Calu3 (cell line): ENCODE results near the gene SLC19A2. TPM values are rescaled to one million over a fixed set of nuclear protein-coding genes. Genes with fewer than 3 reads are reported as not detected.
A peak's percentile ranks its signal among the peaks of the same experiment; 100 is the strongest.

Experiments used
- BruUV-seq: library from RNA; stranded (reverse); fragments of 400-500 nt; replicated peaks from 2 replicates; lab custom pipeline; 2021; lab: Mats Ljungman, UMichigan
- CTCF ChIA-PET: fragments of 300-600 bp; sonication (Branson Sonifier 250); formaldehyde crosslinking; loops from one replicate; lab custom pipeline; 2022; ENCODE audit warnings: antibody characterized with exemption; lab: Charles Lee
- DNase-seq: peaks from one replicate; pipeline ENCODE4 v3.0.0; 2022
- H3K27ac Mint-ChIP-seq: one replicate; pipeline ENCODE4 v1.8.0; 2022; ENCODE audit warnings: mixed read lengths; ENCODE audit not compliant: unreplicated experiment
- H3K27me3 Mint-ChIP-seq: one replicate; pipeline ENCODE4 v1.8.0; 2022; ENCODE audit warnings: mixed read lengths; ENCODE audit not compliant: unreplicated experiment
- H3K36me3 Mint-ChIP-seq: one replicate; pipeline ENCODE4 v1.8.0; 2022; ENCODE audit warnings: mild to moderate bottlenecking, moderate library complexity, mixed read lengths; ENCODE audit not compliant: insufficient read depth, unreplicated experiment
- H3K4me1 Mint-ChIP-seq: one replicate; pipeline ENCODE4 v1.8.0; 2022; ENCODE audit warnings: mild to moderate bottlenecking, low read depth, mixed read lengths; ENCODE audit not compliant: unreplicated experiment
- H3K4me3 Mint-ChIP-seq: one replicate; pipeline ENCODE4 v1.8.0; 2022; ENCODE audit warnings: mild to moderate bottlenecking, low read depth, moderate library complexity, mixed read lengths; ENCODE audit not compliant: unreplicated experiment
- H3K9me3 Mint-ChIP-seq: one replicate; pipeline ENCODE4 v1.8.0; 2022; ENCODE audit warnings: low read depth, mixed read lengths; ENCODE audit not compliant: unreplicated experiment
- CTCF ChIP-seq: fragments of 200-600 bp; IDR thresholded peaks from one replicate; pipeline ENCODE4 v1.8.0; 2022; ENCODE audit warnings: antibody characterized with exemption; ENCODE audit not compliant: unreplicated experiment
- intact Hi-C: fragments of 100-400 bp; cut with micrococcal nuclease; formaldehyde crosslinking; loops from one replicate; pipeline ENCODE4 v1.10.0; 2022; ENCODE audit not compliant: unreplicated experiment
- total RNA-seq: library from RNA; stranded (reverse); gene quantifications from 2 replicates; pipeline ENCODE4 v1.2.3, GENCODE V29; 2022

The SLC19A2 gene
- total RNA-seq, 1 experiment from 2014 or later, result 22.0 TPM

DNA sequence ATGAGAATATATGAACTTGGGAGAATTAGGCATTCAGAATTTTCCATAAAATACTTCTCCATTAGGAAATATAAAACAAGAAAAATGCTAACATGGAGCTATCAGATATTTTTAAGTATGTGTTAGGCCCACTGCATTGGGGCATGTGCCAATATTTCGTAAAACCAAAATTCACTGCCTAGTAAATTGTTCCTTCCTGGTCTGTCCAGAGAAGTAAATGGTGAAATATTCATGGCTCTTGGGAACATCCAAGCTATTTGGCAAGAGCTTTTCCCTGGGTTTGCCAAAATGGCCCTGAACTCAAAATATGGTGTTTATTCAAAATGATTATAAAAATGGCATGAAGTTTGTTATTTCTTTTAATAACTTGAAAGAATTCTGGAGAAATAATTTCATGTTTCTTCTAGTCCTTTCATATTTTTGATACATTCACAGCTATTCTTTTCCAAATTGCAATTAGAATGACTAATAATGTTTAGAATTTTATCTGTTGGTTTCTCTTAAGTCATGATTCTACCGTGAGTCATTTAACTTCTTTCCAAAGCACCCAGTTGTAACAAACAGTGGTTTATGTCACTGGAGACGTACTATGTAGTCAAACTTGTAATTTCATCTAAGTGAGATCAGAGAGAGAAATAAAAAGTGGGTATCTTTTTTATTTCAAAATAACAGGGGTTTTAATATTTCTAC is 25.7 kb upstream of the SLC19A2 start:
- TF ChIP-seq CTCF, result no peak
- intact Hi-C loops, result no loop called here
- DNase-seq, result no peak
- Mint-ChIP-seq H3K27me3 (no peaks in the 10 kb centered on the region), H3K4me1 (peaks cover 89% of the 10 kb centered on the region), H3K27ac (peak overlapping the region; percentile 65), H3K4me3 (no peak overlapping the region), H3K36me3 (peaks cover 18% of the 10 kb centered on the region), H3K9me3 (no peaks in the 10 kb centered on the region)
- no TSS peak for BruUV-seq
- CTCF ChIA-PET, result interaction anchor here (0.5 to 5.0 kb wide), 8 partner anchors 14 to 401 kb away, joined by 3 to 25 read pairs (median 4); partner anchors contain the start of gene SLC19A2

DNA sequence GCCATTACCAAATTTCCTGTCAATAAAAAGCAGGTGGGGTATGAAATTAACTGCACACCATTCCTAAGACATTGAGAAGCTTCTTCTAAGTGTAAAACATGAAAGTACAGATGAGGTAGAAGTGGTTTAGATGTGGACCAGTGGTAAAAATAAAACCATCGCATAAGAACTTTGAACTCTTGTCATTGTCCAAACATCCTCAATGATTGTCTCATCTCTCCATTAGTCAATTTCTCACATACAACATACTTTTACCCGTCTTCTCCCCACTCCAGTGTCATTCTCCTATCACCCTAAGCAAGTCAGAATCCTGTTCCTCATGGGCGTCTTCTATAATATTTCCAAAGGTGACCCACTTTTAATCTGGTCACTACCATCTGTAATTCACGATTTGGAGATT is 24.3 kb upstream of the SLC19A2 start:
- Mint-ChIP-seq H3K36me3 (peaks cover 18% of the 10 kb centered on the region), H3K4me3 (no peak overlapping the region), H3K9me3 (no peaks in the 10 kb centered on the region), H3K4me1 (peaks cover 91% of the 10 kb centered on the region), H3K27me3 (no peaks in the 10 kb centered on the region), H3K27ac (no peak overlapping the region)
- DNase-seq, result no peak
- CTCF ChIA-PET, result interaction anchor here (0.6 to 5.0 kb wide), 6 partner anchors 14 to 1425 kb away, joined by 3 to 25 read pairs (median 4); partner anchors contain the start of gene SLC19A2
- intact Hi-C loops, result no loop called here
- no TSS peak for BruUV-seq
- TF ChIP-seq CTCF, result no peak

DNA sequence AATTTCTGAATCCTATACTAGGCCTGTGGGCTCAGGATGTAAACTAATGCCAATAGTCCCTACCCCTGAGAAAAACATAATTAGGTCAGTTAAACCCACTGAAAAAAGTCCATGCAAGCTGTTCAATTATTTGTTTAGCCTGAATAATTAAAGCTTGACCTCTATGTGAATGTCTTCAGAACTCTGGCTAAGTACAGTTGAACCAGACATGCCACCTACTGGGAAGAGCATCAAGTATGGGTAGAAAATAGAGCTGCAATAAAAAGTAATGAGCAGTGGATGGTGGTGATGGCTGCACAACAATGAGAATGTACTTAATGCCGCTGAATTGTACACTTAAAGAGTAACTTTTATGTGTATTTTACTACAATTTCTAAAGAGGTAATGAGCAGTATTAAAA is 23.6 kb upstream of the SLC19A2 start:
- peaks cover 18% of the 10 kb centered on the region for H3K36me3 Mint-ChIP-seq
- peak overlapping the region; percentile 48 for H3K27ac Mint-ChIP-seq
- peak; percentile 23 for DNase-seq
- H3K27me3 Mint-ChIP-seq, result no peaks in the 10 kb centered on the region
- H3K4me1 Mint-ChIP-seq, result peaks cover 85% of the 10 kb centered on the region
- BruUV-seq, result no TSS peak
- intact Hi-C loops, result loop anchor here (2.0 kb wide), 1 partner anchor 23 kb away; no protein-coding TSS in a partner anchor
- no peak for TF ChIP-seq CTCF
- no peaks in the 10 kb centered on the region for H3K9me3 Mint-ChIP-seq
- CTCF ChIA-PET, result interaction anchor here (1.2 to 5.0 kb wide), 5 partner anchors 13 to 43 kb away, joined by 3 to 25 read pairs (median 5); partner anchors contain the start of gene SLC19A2
- H3K4me3 Mint-ChIP-seq, result no peak overlapping the region

GRCh38 chr1:169508432-169509338 is 22.9 kb upstream of the SLC19A2 start:
- no TSS peak for BruUV-seq
- no peaks in the 10 kb centered on the region for H3K9me3 Mint-ChIP-seq
- intact Hi-C loops, result loop anchor here (2.0 kb wide), 1 partner anchor 22 kb away; no protein-coding TSS in a partner anchor
- no peak for TF ChIP-seq CTCF
- no peaks in the 10 kb centered on the region for H3K27me3 Mint-ChIP-seq
- peak overlapping the region; percentile 48 for H3K27ac Mint-ChIP-seq
- no peak for DNase-seq
- H3K36me3 Mint-ChIP-seq, result peaks cover 18% of the 10 kb centered on the region
- H3K4me1 Mint-ChIP-seq, result peaks cover 85% of the 10 kb centered on the region
- CTCF ChIA-PET, result interaction anchor here (0.6 to 5.0 kb wide), 6 partner anchors 11 to 1349 kb away, joined by 3 to 25 read pairs (median 4); partner anchors contain the start of gene SLC19A2
- H3K4me3 Mint-ChIP-seq, result peak overlapping the region; percentile 6
